Neural cell (in vitro differentiated cells): Measurements from ENCODE around the gene MIS12.

Experiments used
- EP300 ChIP-seq: fragments of 450-650 bp; conservative IDR thresholded peaks from 2 replicates; pipeline ENCODE4 v1.6.1; 2014; ENCODE audit warnings: antibody characterized with exemption, mild to moderate bottlenecking, moderate library complexity; ENCODE audit not compliant: poor library complexity, severe bottlenecking
- EZH2 ChIP-seq: fragments of 200-600, 300-800 bp; shearing (Covaris generic), sonication (generic); IDR thresholded peaks from 2 replicates; pipeline ENCODE4 v1.6.1; 2014; ENCODE audit warnings: antibody characterized with exemption, low read length, borderline replicate concordance, mild to moderate bottlenecking; ENCODE audit not compliant: insufficient read depth, poor library complexity, severe bottlenecking
- MXI1 ChIP-seq: fragments of 450-650 bp; conservative IDR thresholded peaks from 2 replicates; pipeline ENCODE4 v1.6.1; 2014; ENCODE audit warnings: antibody characterized with exemption, mild to moderate bottlenecking; ENCODE audit not compliant: poor library complexity, severe bottlenecking
- POLR2AphosphoS5 ChIP-seq: IDR thresholded peaks from 2 replicates; pipeline ENCODE4 v1.6.1; 2012
- RAD21 ChIP-seq: fragments of 450-650 bp; conservative IDR thresholded peaks from 2 replicates; pipeline ENCODE4 v1.6.1; 2014; ENCODE audit warnings: antibody characterized with exemption, mild to moderate bottlenecking, moderate library complexity
- SMC3 ChIP-seq: fragments of 450-650 bp; conservative IDR thresholded peaks from 2 replicates; pipeline ENCODE4 v1.6.1; 2014; ENCODE audit warnings: antibody characterized with exemption, mild to moderate bottlenecking, moderate library complexity; ENCODE audit not compliant: poor library complexity
- TAF1 ChIP-seq: IDR thresholded peaks from 2 replicates; pipeline ENCODE4 v1.6.1; 2012; ENCODE audit warnings: low read depth
- TF ChIP-seq, protein P1 (sequence below): fragments of 450-650 bp; IDR thresholded peaks from 2 replicates; pipeline ENCODE4 v1.5.1; 2014; ENCODE audit warnings: antibody characterized with exemption, mild to moderate bottlenecking, moderate library complexity; ENCODE audit not compliant: poor library complexity, severe bottlenecking
- TF ChIP-seq, protein P2 (sequence below): IDR thresholded peaks from 2 replicates; pipeline ENCODE4 v1.6.1; 2012; ENCODE audit warnings: borderline replicate concordance

DNA sequence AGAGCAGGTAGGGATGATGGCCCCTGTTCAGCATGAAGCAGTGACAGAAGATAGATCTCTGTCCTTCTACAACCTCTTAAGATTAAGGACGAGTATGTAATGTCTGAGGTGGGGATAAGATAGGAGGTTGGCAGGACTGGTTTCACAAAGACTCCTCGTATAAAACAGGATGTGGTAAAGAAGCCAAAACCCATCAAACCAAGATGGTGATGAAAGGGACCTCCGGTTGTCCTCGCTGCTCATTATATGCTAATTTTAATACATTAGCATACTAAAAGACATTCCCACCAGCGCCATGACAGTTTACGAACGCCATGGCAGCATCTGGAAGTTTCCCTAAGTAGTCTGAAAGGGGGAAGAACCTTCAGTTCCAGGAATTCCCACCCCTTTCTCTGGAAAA, 27.3 kb downstream of the MIS12 start:
- TF ChIP-seq MXI1 = no peak
- TF ChIP-seq, protein P1, sequence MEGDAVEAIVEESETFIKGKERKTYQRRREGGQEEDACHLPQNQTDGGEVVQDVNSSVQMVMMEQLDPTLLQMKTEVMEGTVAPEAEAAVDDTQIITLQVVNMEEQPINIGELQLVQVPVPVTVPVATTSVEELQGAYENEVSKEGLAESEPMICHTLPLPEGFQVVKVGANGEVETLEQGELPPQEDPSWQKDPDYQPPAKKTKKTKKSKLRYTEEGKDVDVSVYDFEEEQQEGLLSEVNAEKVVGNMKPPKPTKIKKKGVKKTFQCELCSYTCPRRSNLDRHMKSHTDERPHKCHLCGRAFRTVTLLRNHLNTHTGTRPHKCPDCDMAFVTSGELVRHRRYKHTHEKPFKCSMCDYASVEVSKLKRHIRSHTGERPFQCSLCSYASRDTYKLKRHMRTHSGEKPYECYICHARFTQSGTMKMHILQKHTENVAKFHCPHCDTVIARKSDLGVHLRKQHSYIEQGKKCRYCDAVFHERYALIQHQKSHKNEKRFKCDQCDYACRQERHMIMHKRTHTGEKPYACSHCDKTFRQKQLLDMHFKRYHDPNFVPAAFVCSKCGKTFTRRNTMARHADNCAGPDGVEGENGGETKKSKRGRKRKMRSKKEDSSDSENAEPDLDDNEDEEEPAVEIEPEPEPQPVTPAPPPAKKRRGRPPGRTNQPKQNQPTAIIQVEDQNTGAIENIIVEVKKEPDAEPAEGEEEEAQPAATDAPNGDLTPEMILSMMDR = no peak
- no peak for TF ChIP-seq POLR2AphosphoS5
- no peak for TF ChIP-seq TAF1
- TF ChIP-seq EP300 = no peak
- TF ChIP-seq EZH2 = no peak
- TF ChIP-seq, protein P2, sequence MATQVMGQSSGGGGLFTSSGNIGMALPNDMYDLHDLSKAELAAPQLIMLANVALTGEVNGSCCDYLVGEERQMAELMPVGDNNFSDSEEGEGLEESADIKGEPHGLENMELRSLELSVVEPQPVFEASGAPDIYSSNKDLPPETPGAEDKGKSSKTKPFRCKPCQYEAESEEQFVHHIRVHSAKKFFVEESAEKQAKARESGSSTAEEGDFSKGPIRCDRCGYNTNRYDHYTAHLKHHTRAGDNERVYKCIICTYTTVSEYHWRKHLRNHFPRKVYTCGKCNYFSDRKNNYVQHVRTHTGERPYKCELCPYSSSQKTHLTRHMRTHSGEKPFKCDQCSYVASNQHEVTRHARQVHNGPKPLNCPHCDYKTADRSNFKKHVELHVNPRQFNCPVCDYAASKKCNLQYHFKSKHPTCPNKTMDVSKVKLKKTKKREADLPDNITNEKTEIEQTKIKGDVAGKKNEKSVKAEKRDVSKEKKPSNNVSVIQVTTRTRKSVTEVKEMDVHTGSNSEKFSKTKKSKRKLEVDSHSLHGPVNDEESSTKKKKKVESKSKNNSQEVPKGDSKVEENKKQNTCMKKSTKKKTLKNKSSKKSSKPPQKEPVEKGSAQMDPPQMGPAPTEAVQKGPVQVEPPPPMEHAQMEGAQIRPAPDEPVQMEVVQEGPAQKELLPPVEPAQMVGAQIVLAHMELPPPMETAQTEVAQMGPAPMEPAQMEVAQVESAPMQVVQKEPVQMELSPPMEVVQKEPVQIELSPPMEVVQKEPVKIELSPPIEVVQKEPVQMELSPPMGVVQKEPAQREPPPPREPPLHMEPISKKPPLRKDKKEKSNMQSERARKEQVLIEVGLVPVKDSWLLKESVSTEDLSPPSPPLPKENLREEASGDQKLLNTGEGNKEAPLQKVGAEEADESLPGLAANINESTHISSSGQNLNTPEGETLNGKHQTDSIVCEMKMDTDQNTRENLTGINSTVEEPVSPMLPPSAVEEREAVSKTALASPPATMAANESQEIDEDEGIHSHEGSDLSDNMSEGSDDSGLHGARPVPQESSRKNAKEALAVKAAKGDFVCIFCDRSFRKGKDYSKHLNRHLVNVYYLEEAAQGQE = no peak
- no peak for TF ChIP-seq RAD21
- no peak for TF ChIP-seq SMC3
